Umbilical cord (tissue), 2 donors: ENCODE data around the gene CLEC2L. TPM values are rescaled to one million over a fixed set of nuclear protein-coding genes. Genes with fewer than 3 reads are reported as not detected.

Experiments used
- DNase-seq: peaks from one replicate; pipeline ENCODE4 v3.0.0-alpha.2; 2015; ENCODE audit warnings: low spot score
- total RNA-seq: library from RNA; depleted of rRNA; stranded (reverse); fragments of >200 nt; gene quantifications from one replicate; pipeline ENCODE4 v1.2.3, GENCODE V29; 2014; ENCODE audit warnings: low replicate concordance; ENCODE audit not compliant: insufficient read depth

CLEC2L gene
- total RNA-seq, result 0.96 TPM

GRCh38 chr7:139523199-139523941, at the start of gene CLEC2L:
CLEC2L (plus strand) TSS chr7:139523685; CDS start chr7:139523928, 243 bp downstream.
- DNase-seq, result no peak

GRCh38 chr7:139476139-139476538, 47.3 kb upstream of the CLEC2L start:
- no peak for DNase-seq

DNA sequence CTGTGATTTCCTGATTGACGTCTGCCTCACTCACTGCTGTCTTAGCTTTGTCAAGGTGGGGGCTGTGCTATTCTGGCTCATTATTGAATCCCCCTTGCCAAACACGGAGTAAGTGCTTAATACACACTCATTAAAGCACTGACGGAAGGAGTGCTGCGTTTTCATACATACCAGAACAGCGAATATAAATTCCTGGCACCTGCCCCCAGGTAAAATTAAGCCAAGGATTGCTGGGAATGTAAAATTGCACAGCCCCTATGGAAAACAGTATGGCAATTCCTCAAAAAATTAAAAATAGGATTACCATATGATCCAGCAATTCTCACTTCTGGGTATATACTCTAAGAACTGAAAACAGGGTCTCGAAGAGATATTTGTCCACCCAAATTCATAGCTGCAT, 46.6 kb upstream of the CLEC2L start:
- DNase-seq, result no peak

DNA sequence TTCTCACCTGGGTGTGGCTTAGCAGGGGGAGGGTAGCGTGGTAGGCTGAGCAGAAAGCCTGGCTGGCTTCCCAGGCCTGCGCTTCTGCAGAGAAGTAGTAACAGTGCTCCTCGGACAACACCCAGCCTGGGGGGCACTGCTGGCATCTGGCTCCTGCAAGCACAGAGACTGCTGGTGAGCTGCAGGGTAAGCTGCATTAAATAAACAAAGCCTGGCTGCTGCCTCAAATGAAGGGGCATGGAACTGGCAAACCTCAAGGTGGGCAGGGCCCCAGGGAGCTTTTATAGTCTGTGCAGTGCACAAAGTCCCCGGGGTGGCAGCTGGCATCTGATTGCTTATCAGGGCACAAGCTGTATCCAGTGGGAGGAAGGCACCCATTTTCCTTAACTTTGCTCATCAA, 43.9 kb upstream of the CLEC2L start:
- no peak for DNase-seq

GRCh38 chr7:139481364-139481763, 42.1 kb upstream of the CLEC2L start:
- DNase-seq, result no peak

DNA sequence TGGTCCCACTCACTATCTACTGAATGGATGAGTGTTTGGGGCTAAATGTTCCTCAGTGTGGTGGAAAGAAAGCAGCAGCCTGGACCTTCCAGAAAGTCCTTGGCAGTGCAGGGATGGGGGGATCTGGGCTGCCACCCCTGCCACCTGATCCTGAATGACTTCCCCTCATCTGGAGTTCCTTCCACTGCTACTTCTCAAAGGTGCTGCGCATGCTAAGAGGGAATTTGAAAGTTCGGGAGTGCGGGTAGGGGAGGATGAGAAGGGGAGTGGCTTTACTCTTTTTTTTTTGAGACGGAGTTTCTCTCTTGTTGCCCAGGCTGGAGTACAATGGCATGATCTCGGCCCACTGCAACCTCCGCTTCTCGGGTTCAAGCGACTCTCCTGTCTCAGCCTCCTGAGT, 41.4 kb upstream of the CLEC2L start:
- DNase-seq, result no peak

DNA sequence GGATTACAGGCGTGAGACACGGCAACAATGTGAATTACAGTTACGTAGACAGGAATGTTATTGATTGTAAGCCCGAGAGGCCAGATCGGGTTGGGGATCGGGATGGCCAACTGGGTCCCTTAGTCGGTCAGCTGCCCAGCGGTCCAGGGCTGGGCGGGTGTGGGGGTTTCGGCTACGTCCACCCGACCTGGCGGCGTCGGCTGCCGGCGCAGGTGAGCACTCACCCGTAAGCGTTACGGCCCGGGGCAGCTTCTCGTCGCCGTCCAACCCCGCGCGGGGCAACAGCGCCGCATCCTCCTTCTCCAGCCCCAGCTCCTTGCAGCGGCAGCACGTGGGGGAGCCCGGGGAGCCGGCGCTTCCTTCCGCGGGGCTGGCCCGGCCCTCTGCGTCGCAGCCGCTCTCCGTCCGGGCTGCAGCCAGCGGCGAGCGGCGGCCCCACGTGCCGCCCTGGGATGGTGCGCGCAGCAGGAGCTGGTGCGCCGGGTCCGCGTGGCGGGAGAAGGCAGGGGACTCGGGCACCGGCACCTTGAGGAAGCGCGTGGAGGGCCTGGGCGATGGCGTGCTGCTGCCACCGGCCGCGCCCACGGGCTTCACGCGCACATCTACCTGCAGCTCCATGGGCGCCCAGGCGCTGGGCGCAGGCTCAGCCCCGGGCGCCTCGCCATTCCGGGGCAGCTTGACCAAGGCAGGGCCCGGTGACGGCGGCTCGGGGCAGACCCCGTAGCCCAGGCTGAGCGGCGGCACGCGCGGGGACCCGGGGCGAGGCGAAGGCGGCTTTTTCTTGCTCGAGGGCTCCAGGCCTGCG, 40.6 kb upstream of the CLEC2L start:
- peak; percentile 2 for DNase-seq

DNA sequence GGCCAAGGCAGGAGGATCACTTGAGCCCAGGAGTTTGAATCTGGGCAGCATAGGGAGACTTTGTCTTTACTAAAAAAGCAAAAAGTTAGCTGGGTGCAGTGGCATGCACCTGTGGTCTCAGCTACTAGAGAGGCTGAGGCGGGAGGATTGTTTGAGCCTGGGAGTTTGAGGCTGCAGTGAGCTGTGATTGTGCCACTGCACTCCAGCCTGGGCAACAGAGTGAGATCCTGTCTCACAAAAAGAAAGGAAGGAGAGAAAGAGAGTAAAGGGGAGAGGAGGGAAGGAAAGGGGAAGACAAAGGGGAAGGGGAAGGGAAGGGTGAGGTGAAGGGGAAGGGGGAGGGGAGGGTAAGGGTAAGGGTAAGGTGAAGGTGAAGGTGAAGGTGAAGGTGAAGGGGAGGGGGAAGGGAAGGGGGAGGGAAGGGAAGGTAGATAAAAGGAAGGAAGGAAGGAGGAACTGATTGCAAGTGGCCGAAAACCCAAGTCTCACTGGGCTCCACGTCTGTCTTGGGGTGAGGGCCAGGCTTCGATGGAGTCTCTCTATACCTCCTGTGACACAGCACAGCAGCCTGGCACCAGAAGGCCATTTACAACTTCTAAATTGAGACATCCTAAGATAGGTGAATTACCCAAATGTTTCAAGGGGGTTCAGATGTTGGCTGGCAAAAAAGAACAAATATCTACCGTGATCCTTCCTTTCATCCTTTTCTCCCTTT, 36.0 kb upstream of the CLEC2L start:
- DNase-seq, result no peak

DNA sequence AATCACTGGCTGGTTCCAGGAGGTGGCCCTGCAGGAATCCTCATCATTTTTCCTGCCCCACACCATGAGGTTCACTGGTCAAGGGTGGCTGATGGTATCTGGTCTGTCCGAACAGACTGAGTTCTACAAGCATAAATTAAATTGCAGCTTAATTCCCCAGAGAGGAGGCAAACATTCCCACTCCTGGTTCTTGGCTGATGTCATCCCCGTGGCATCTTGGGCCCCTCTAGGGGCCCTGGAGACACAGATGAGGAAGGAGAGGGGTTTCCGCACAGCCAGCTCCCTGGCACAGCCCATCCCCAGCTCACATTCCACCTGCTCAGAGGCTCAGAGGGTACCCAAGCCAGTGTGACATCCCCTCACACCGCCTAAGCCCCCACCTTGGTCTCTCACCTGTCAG, 34.7 kb upstream of the CLEC2L start:
- peak; percentile 15 for DNase-seq

GRCh38 chr7:139490130-139490529, 33.4 kb upstream of the CLEC2L start:
- no peak for DNase-seq

GRCh38 chr7:139492293-139492692, 31.2 kb upstream of the CLEC2L start:
- no peak for DNase-seq

DNA sequence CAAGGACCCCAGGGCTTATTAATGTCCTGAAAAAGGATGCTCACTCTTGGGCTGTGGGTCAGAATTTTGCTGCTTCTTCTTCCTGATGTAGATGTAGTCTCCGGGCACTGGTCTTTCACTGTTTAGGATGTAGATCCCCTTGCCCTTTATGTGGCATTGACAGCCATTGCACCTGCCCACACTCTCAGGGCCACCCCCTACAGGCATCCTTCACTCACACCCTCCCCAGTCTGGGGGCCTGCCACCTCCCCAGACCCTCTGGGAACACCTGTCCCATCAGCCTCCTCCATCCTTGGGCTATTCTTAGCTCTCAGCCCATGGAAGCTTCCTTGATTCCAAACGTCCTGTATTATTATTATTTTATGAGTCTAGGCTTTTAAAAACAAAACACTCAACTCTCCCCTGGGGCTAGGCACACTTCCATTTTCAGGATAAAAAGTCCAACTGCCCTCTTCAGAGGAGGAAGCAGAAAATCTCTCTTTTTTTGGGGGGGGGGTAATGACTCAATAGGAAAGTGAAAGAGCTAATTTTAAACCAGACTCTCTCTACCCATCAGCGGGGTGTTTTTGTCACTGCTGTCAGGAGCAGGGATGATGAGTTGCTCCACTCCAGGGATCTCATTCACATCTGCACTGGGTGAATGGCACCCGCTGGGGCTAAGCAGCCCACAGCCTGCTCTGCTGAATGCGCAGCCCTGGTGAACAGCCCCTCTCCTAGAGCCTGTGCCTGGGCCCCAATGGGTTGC, 28.5 kb upstream of the CLEC2L start:
- DNase-seq, result no peak

- no peak for DNase-seq
Observed at GRCh38 chr7:139495580-139496125, 27.8 kb upstream of the CLEC2L start.

DNA sequence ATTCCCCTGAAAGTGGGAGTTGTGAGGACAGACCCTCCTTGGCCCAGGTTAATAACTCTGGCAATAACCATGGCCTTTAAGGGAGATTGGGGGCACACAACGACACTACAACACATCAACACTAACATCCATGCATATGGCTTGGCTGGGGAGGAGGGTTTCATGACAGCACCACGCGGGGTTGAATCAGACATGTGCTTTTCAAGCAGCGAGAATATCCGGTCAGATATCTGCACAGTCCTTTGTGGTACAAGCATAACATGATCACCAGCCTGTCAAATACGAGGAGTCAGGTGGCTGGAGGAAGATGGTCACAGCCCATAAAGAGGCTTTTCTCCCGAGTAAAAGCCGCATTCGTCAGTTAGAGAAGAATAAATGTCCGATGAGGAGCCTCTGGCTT, 27.0 kb upstream of the CLEC2L start:
- no peak for DNase-seq

- DNase-seq, result no peak
Observed at GRCh38 chr7:139500770-139501138, 22.7 kb upstream of the CLEC2L start.

GRCh38 chr7:139502226-139502625, 21.3 kb upstream of the CLEC2L start:
- no peak for DNase-seq

DNA sequence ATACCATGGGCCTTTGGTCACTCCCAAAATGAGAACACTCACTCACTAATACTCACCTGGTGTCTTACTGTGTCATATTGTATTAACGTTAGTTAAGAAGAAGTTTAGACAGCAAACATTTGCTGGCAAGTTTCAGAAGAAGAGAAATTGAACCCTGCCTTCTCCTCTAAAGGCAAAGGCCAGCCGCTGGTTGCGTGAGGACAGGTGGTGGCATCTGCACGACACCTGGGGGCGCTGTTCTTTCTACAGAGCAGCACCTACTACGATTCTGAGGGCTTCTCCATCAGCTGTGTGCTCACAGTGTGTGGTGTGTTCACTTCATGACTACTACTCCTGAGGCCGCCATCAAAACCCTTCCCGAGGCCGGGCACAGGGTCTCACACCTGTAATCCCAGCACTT, 17.9 kb upstream of the CLEC2L start:
- no peak for DNase-seq

DNA sequence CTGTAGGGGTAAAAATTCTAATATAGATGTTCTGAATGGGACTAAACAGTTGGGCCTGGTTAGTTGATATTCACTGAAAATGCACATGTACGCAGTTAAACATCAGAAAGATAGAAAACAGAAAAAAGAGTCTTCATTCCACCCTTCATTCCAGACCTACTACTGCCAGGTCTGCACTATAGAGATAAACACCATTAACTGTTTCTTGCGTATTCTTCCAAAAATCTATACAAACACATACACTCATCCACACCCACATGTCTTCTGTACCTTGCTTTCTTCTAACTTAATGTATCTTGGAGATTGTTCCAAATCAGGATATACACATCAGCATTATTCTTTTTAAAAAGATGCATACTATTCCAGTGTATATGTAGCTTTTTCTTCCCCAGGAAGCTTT, 13.9 kb upstream of the CLEC2L start:
- no peak for DNase-seq

GRCh38 chr7:139511315-139511714, 12.2 kb upstream of the CLEC2L start:
- no peak for DNase-seq

GRCh38 chr7:139515266-139515665, 8.2 kb upstream of the CLEC2L start:
- no peak for DNase-seq

DNA sequence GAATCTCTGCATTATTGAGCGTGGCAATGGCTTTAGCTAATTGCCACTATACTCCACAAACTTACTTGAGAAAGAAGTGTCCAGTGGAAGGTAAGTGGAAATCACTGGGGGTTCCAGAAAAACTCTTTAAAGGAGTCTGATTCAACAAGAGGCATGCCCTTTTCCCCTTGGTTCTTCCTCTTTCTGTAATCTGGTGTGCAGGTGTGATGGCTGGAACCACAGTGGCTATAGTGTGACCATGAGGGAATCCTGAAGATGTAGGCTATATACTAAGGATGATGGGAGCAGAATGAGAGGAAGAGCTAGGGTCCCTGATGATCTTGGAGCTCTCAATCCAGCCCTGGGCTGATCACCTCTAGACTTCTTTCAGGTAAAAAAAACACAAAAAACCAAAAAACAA, 2.0 kb upstream of the CLEC2L start:
- no peak for DNase-seq

GRCh38 chr7:139522830-139523198, 671 bp upstream of the CLEC2L start:
- no peak for DNase-seq
